Activated CD8-positive, alpha-beta memory T cell treated with anti-CD3 and anti-CD28 coated beads, Interleukin-2, amount 50 U/mL, for 24 hours (primary cell): ENCODE results near the gene ZNRF4.

ENCODE experiments used
- DNase-seq: peaks from one replicate; pipeline ENCODE4 v3.0.0-alpha.2; 2020; ENCODE audit errors: extremely low read depth

The ZNRF4 gene

DNA sequence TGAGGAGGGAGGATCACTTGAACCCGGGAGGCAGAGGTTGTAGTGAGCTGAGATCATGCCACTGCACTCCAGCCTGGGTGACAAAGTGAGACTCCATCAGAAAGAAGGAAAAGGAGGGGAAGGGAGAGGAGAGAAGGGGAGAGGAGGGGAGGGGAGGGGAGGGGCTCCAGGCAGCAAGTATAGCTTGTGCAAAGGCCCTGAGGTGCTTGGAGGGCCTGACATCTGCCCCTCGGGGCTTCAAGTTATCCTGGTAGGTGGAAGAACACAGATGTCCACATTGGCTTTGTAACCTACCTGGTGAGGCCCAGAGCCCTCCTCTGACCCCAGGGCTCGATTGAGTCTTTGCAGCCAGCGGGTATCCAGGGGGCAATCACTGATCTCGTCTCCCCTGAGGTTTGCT lies 11.5 kb upstream of the ZNRF4 start:
- DNase-seq = no peak

- no peak for DNase-seq
Observed at GRCh38 chr19:5444431-5444830, 10.8 kb upstream of the ZNRF4 start.

GRCh38 chr19:5445071-5445470 lies 10.1 kb upstream of the ZNRF4 start:
- no peak for DNase-seq

DNA sequence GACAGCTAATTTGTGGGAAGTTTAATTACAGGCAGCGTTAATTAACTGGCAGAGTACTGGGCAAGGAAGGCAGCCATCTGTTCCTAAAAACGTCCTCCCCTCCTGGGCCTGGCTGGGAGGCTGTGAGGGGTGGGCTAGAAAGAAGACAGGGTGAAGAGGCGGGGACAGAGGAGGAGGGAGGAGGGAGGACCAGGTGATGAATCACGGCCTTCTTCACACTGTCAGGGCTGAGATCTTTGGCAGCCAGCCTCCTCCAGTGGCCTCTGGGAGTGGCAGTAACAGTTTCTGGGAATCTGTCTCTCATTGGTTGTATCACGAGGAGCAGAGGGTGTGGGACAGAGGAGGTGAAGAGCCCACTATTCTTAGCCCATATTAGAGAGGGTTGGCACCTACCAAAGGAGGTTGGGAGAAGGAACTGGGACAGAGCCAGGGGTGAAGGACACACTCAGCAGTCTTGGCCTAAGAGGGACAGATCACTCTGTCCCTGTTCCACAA lies 9.6 kb upstream of the ZNRF4 start:
- no peak for DNase-seq

DNA sequence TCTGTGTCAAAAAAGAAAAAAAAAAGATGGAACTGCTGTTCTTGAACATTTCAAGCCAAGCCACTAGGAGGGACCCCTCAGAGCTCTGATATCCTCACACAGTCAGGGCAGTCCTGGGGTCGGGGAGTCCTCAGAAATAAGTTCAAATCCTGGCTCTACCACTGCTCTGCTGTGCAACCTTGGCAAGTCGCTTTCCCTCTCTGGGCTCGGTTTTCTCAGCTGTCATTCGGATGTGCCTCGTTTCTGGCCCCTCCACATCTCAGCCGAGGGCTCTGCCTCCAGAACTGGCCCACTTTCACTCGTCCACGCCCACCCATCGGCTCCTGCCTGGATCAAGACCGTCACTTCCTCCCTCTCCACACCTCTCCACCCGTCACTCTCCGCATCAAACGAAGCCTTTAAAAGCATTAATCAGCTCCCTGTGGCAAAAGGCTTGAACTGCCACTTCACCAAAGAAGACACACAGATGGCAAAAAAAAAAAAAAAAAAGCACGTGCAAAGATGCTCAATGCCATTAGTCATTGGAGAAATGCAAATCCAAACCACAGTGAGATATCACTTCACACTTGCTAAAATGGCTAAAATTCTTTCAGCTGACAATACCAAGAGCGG lies 7.4 kb upstream of the ZNRF4 start:
- DNase-seq = no peak

GRCh38 chr19:5448374-5448773 lies 6.8 kb upstream of the ZNRF4 start:
- DNase-seq = no peak

DNA sequence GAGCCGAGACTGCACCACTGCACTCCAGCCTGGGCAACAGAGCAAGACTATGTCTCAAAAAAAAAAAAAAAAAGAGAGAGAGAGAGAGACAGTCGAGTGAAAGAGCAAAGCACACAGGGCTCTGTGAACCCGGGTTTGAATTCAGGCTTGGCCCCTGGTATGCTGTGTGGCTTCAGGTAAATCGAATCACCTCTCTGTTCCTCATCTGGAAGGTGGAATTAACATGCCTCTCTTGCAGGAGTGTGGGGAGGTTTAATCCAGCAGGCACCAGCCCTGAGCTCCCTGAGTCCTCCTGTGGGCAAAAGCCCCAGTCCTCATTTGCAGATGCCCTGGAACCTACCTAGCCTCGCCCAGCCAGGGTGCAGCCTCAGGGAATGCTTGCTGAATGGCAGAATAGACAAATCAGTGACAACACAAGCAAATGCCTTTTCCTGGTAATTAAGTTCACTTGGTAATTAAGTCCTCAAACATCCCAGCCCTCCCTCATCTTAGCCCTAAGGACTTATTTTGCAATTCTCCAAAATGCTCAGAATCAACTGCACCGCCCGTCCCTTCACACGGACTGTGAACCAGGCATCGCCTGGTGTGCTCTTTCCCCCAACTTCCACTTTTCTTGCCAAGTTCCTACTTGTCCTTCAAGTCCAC lies 4.6 kb upstream of the ZNRF4 start:
- DNase-seq = no peak

- DNase-seq = no peak
Observed at GRCh38 chr19:5451494-5451893, 3.7 kb upstream of the ZNRF4 start.

- DNase-seq = no peak
Observed at GRCh38 chr19:5452594-5453565, 2.3 kb upstream of the ZNRF4 start.

DNA sequence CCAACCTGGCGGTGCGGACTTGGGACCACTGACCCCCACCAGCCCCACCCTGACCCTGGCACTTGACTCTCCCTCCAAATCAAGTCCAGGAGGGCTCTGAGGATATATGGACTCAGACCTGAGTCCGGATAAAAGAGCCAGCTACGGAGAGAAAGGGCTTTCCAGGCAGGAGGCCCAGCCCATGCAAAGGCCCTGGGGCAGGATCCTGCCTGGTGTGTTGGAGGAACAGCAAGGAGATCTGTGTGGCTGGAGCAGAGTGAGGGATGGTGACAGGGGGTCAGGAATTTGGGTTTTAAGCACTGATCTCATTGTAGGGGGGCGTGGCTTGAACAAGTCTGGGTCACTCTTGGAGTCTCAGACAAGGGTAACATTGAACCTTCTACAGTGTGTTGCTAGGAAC lies 474 bp upstream of the ZNRF4 start:
- no peak for DNase-seq

- no peak for DNase-seq
Observed at GRCh38 chr19:5456130-5456840, 1.1 kb downstream of the ZNRF4 start.

GRCh38 chr19:5456841-5457200 lies 1.6 kb downstream of the ZNRF4 start:
- no peak for DNase-seq

GRCh38 chr19:5457709-5458108 lies 2.5 kb downstream of the ZNRF4 start:
- DNase-seq = no peak

- no peak for DNase-seq
Observed at GRCh38 chr19:5458420-5458819, 3.2 kb downstream of the ZNRF4 start.

GRCh38 chr19:5459360-5459759 lies 4.1 kb downstream of the ZNRF4 start:
- no peak for DNase-seq

DNA sequence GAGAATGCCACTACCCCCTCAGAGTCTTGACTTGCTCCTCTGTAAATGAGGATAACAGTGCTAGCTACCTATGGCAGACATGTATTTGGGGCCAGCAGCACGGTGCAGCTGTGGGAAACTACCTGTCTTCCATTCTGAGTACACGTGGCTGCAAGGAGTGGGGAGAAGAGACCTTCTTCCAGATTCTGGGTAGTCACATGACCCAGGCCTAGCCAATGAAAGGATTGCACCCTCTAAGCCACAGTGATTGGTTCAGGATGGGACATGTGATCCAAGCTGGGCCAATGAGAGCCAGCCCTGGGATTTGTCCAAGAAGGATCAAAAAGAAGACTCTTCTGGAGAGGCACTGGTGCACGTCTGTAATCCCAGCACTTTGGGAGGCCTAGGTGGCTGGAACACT lies 5.5 kb downstream of the ZNRF4 start:
- DNase-seq = no peak

DNA sequence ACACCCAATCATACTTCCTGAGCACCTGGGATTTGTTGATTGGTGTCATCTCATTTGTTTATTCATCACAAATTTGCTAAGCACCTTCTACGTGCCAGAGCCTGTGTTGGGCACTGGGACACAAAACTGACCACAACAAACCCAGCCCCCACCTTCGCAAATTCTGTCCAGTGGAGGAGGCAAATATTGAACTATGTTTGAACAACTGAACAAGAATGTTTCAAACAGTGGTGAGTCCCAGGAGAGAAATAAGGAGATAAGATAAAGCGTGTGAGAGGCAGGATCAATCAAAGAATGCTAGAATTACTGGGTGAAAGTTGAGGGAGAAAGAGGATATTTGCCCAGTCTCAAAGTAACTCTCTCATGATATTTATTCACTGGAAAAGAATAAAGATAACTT lies 8.7 kb downstream of the ZNRF4 start:
- no peak for DNase-seq

DNA sequence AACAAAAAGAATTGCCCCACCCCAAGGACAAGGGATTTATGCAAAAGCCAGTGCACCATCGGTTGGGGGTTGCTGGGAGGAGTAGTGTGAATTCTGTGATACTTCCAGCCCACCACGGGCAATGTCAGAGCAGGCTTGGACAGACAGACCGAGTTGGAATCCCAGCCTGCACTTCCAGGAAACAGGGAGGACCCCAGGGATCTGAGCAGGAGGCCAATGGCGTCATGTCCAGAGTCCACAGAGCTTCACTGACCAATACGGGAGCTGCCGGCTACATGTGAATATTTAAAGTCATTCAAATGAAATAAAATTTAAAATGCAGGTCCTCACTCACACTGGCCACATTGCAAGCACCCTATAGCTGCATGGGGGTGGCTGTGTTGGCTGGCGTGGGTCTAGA lies 10.9 kb downstream of the ZNRF4 start:
- no peak for DNase-seq

GRCh38 chr19:5466814-5467291 lies 11.6 kb downstream of the ZNRF4 start:
- DNase-seq = no peak

DNA sequence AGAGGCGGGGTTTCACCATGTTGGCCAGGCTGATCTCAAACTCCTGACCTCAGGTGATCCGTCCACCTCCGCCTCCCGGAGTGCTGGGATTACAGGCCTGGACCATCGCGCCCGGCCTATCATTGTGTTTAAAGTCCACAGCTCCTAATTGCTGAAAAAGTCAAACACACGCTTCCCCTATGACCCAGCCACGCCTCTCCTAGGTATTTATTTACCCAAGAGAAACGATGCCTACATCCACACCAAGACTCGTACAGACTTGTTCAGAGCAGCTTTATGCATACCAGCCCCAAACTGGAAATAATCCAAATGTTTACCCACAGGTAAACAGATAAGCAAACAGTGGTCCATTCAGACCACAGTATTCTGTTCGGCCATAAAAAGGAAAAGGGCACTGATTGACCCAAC lies 15.1 kb downstream of the ZNRF4 start:
- DNase-seq = no peak

- DNase-seq = no peak
Observed at GRCh38 chr19:5472286-5472685, 17.1 kb downstream of the ZNRF4 start.

- no peak for DNase-seq
Observed at GRCh38 chr19:5473646-5474045, 18.4 kb downstream of the ZNRF4 start.
